Measurements from ENCODE around the gene OPRD1.
"Not testable (repeated sequence)": the region's sequence is repeated elsewhere in the genome, so short reads cannot be mapped to it uniquely, and the experiment has no call there.

OPRD1 gene

DNA sequence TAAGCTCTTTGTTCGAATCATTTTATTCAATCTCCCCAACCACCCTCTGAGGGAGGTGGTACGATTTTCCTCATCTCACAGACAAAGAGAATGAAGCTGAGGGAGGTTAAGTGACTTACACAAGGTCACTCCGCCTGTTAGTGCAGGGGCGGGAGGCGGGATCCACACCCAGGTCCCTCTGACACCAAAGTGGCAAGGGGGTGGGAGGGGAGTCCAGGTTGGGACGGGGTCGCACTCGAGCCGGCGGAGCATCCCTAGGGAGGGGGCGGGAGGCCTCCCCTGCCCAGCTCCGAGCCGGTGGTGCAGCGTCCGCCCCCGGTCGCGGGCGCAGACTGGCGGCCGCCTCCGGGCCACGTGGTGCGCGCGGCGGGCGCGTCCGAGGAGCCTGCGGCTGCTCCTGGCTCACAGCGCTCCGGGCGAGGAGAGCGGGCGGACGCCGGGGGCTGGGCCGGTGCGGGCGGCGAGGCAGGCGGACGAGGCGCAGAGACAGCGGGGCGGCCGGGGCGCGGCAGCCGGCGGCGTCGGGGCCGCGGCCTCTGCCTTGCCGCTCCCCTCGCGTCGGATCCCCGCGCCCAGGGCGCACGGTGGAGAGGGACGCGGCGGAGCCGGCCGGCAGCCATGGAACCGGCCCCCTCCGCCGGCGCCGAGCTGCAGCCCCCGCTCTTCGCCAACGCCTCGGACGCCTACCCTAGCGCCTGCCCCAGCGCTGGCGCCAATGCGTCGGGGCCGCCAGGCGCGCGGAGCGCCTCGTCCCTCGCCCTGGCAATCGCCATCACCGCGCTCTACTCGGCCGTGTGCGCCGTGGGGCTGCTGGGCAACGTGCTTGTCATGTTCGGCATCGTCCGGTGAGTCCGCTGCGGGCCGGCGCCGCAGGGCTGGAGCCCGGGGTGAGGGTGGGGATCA, at the start of gene OPRD1:
Gene OPRD1 (plus strand): TSS at position 405 of the 903 bp plus-strand sequence. CDS start 214 bp downstream, at position 619.
- DNase-seq, result no peak

DNA sequence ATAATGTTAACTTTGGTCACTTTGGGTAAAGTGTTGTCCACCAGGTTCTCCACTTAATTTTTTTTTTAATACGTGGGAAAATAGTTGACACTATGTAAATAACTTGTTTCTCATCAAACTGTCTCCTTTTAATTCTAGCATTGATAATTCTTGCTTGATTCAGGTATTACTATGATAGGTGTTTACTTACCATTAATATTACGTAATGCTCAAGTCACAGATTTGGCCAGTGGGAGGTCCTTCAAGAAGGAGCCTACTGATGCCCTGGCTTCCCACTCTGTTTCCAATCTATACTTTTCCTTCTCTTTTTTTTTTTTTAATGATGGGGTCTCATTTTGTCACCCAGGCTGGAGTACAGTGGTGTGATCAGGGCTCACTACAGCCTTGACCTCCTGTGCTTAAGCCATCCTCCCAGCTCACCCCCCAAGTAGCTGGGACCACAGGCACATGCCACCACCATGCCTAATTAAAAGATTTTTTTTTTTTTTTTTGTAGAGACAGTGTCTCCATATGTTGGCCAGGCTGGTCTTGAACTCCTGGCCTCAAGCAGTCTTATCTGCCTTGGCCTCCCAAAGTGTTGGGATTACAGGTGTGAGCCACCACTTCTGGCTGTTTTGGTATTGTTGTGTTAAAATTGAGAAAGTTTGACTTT, 45.3 kb upstream of the OPRD1 start:
- no peak for DNase-seq

GRCh38 chr1:28770601-28771165, 41.3 kb upstream of the OPRD1 start:
- no peak for DNase-seq

DNA sequence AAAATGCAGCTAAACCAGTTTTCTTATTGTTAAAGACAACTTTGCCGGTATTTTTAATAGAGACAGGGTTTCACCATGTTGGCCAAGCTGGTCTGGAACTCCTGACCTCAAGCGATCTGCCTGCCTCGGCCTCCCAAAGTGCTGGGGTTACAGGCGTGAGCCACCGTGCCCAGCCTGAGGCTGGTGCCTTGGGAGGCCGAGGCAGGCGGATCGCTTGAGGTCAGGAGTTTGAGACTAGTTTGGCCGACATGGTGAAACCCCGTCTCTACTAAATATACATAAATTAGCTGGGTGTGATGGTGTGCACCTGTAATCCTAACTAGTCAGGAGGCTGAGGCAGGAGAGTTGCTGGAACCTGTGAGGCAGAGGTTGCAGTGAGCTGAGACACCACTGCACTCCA, 40.0 kb upstream of the OPRD1 start:
- not testable (repeated sequence) for DNase-seq

- DNase-seq, result no peak
These were observed 38.9 kb upstream of the OPRD1 start for GRCh38 chr1:28773105-28773504.

GRCh38 chr1:28775121-28775942, 36.6 kb upstream of the OPRD1 start:
- peak; percentile 82 for DNase-seq

DNA sequence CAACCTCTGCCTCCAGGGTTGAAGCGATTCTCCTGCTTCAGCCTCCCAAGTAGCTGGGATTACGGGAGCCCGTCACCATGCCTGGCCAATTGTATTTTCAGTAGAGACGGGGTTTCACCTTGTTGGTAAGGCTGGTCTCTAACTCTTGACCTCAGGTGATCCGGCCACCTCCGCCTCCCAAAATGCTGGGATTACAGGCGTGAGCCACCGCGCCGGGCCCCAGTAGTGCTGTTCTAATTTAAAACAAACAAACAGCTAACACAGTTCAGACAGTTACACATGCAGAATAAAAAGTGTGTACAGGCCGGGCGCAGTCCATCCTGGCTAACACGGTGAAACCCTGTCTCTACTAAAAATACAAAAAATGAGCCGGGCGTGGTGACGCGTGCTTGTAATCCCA, 35.6 kb upstream of the OPRD1 start:
- no peak for DNase-seq

GRCh38 chr1:28778021-28778420, 33.9 kb upstream of the OPRD1 start:
- DNase-seq, result no peak

DNA sequence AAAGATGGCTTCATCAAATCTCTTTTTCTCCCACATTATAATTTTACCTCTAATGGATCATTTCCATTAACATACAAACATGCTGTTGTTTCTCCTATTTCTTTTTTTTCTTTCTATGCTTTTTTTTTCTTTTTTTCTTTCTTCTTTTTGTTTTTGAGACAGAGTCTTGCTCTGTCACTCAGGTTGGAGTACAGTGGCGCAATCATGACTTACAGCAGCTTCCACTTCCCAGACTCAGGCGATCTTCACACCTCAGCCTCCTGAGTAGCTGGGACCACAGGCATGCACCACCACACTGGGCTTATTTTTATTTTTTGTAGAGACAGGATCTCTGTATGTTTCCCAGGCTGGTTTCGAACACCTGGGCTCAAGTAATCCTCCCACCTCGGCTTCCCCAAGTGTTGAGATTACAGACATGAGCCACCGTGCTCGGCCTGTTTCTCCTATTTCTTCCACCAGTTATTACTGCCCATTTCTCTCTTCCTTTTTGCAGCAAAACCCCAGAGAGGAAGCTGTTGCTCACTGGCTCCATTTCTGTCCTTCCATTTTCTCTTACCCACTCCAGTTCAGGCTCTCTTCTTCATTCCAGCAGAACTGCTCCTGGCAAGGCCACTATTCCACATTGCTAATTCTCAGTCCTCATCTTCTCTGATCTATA, 32.1 kb upstream of the OPRD1 start:
- DNase-seq, result no peak

GRCh38 chr1:28781305-28781704, 30.7 kb upstream of the OPRD1 start:
- DNase-seq, result no peak

- DNase-seq, result no peak
These were observed 30.0 kb upstream of the OPRD1 start for GRCh38 chr1:28782011-28782410.

- no peak for DNase-seq
These were observed 28.6 kb upstream of the OPRD1 start for GRCh38 chr1:28783363-28783762.

GRCh38 chr1:28789412-28789811, 22.6 kb upstream of the OPRD1 start:
- no peak for DNase-seq

- DNase-seq, result no peak
These were observed 22.2 kb upstream of the OPRD1 start for GRCh38 chr1:28789816-28790215.

- no peak for DNase-seq
These were observed 21.5 kb upstream of the OPRD1 start for GRCh38 chr1:28790377-28791035.

DNA sequence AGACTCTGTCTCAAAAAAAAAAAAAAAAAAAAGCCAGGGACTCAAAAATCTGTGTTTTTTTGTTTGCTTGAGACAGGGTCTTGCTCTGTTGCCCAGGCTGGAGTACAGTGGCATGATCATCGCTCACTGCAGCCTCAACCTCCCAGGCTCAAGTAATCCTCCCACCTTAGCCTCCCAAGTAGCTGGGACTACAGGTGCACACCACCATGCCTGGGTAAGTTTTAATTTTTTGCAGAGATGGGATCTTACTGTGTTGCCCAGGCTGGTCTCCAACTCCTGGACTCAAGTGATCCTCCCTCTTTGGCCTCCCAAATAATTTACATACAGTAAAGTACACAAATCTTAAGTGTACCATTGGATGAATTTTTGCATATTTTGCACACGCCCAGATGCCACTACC, 20.0 kb upstream of the OPRD1 start:
- not testable (repeated sequence) for DNase-seq

GRCh38 chr1:28792644-28793121, 19.3 kb upstream of the OPRD1 start:
- no peak for DNase-seq

DNA sequence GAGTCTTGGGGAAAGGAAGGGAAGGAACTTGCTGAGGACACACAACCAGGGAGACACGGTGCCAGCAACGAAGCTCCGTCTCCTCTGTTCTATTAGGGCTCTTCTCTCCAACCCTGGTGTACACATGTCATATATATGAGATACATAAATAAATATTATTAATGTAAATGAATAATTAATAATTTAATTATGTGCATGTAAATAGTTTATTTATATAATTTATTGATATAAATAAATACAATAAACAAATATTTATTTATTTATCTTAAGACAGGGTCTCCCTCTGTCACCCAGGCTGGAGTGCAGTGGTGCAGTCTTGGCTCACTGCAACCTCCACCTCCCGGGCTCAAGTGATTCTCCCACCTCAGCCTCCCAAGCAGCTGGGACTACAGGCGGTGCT, 17.4 kb upstream of the OPRD1 start:
- not testable (repeated sequence) for DNase-seq

DNA sequence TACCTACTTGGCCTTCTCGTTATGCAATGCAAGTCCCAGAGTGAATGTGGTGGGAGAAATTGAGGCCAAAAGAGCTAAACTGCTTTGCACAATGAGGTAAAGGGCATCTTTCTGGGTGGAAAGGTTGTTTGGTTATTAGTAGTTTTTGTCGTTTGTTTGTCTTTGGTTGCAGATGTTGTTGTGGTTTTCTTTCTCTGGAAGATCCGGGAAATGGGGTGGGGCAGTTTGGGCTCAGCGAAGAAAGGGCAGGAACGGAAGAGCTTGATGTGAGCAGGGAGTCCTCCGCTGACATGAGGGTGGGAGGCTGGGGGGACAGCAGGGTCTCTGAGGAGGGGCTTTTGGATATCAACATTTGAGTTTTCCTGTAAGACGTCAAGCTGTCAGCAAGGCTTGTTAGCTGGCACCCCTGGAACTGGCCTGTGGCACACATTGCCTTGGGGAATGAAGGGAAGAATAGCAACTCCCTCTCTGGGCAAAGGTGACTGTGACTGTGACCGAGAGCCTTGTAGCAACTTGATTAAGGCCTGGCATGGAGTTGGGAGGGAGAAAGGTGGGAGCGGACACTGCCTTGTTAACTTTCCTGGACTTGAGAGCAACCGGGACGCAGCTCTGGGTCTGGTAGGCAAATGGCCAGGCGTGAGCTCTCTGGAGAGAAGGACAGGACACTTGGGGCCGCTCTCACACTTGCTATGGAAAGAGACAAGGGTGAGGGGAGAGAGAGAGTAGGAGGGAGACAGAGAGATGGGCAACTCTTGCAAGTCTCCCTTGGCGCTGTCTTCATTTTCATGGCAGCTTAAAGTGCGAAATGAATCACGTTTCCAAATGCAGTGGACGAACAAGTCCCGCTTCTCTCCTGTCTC, 15.4 kb upstream of the OPRD1 start:
- DNase-seq, result no peak

DNA sequence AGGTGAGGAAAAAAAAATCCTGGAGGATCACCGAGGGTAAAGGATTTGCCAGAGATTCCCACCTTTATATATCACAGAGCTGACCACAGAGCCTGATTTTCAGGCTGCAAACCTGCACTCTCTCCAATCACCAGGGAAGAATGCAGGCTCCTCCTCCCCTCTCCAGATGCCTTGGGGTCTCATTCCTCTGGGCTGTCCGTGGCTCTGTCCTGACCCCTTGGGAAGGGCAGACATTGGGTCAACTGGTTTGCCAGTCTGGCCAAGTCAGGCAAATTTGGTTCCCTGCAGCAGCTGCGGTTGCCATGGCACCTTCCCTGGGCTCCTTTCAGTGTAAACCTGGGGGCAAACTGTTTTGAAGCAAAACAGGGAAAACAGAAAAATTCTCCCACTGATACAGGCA, 11.6 kb upstream of the OPRD1 start:
- DNase-seq, result no peak

- DNase-seq, result no peak
These were observed 10.5 kb upstream of the OPRD1 start for GRCh38 chr1:28801461-28801860.
